Ammon's horn (tissue), 1 donor: ENCODE measurements around the gene ZNF236.
"Not testable (repeated sequence)": the region's sequence is repeated elsewhere in the genome, so short reads cannot be mapped to it uniquely, and the experiment has no call there.

ENCODE experiments used
- DNase-seq: peaks from one replicate; pipeline ENCODE4 v3.0.0-alpha.2; 2016; ENCODE audit warnings: low spot score

ZNF236 gene

GRCh38 chr18:76908277-76908676 lies 85.9 kb downstream of the ZNF236 start:
- no peak for DNase-seq

DNA sequence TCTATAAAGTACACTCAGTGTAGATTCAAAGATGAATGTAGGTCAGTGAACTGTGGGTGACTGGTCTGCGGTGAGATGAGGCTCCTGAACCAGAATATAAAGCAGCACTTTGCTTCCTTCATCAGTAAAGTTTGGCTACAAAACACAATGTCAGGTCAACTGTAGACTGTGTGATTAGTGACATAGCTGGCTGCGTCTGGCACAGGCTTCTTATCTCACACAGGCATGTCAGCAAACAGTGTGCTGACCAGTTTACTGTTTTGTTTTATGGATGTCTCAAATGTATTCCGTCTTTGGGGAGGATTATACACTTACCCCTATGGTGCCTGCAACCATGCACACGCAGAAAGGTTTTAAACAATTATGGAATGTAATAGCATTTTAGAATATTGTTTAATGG lies 87.1 kb downstream of the ZNF236 start:
- DNase-seq = no peak

DNA sequence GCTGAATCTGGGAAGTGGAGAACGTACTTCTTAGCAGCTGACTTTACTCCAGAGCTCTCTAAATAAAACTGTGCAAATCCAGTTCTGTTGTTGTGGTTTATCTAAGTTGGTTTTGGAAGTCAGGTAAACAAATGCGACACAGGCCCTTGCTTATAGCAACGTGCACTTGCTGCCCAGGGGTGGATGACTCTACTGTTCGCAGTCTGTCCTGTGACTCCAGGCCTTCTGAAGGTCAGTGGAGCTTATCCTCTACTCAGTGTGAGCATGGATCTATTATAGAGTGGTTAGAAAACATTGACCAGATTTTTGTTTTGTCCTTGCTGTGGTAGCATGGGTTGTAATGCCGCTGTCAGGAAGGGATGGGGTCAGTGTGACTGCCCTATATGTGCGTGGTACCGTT lies 89.1 kb downstream of the ZNF236 start:
- no peak for DNase-seq

DNA sequence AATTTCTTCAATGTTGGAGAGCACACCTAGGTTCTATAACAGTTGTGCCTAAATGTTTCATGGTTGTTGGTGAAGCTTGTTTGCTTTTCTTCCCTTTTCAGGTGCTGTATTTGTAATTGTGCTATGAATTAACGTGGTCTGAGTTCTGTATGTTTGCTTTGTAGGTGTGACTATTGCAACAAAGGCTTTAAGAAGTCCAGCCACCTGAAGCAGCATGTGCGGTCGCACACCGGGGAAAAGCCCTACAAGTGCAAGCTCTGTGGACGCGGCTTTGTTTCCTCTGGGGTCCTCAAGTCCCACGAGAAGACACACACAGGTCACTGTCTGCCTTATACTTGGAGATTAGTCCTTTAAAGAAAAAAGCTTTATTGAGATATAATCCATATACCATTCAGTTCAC lies 91.2 kb downstream of the ZNF236 start:
- no peak for DNase-seq

- no peak for DNase-seq
Observed at GRCh38 chr18:76914314-76914713, 92.0 kb downstream of the ZNF236 start.

DNA sequence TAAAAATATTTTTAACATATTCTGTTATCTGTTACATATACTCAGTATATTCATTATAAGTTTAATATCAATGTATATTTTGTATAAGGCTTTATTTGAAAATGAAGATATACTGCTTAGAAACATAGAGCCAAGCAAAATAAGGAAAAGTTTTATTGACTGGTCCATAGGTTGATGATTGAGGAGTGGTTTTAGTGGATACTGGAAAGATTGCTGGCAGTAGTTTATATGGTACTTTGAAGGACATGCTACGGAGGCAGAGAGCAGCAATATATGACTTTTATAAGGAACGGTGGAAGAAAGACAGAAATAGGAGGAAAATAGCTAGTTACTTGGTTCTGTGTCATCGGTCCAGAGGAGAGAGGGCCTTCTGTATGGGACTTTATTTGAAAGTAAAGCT lies 92.4 kb downstream of the ZNF236 start:
- DNase-seq = no peak

DNA sequence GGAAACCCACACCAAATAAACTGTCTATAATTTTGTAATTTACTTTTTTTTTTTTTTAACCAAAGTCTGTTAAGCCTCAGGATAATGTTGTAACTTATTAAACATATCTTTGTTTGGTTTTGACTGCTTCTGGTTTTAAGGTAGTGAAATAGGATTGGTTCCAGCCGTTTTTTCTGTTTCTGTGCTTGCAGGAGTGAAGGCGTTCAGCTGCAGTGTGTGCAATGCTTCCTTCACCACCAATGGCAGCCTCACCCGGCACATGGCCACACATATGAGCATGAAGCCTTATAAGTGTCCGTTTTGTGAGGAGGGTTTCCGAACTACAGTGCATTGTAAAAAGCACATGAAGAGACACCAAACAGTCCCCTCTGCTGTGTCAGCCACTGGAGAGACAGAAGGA lies 93.1 kb downstream of the ZNF236 start:
- DNase-seq = no peak

DNA sequence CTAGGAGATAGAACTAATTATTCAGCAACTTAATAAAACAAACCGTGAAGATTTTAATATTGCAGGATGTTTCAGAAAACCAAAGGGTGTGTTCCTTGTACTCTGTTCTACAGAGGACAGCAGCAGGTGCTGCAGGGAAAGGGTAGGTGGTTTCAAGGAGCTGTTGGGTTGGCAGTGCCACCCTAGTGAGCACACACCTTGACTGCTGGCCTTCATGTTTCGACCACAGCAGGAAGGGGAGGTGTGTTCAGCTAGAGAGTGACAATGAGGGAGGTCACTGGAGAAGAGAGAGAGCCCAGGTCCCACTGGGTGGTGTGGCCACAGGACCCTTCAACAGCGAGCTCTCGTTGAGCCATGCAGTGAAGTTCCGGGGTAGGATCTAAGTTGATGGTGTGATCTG lies 98.6 kb downstream of the ZNF236 start:
- no peak for DNase-seq

DNA sequence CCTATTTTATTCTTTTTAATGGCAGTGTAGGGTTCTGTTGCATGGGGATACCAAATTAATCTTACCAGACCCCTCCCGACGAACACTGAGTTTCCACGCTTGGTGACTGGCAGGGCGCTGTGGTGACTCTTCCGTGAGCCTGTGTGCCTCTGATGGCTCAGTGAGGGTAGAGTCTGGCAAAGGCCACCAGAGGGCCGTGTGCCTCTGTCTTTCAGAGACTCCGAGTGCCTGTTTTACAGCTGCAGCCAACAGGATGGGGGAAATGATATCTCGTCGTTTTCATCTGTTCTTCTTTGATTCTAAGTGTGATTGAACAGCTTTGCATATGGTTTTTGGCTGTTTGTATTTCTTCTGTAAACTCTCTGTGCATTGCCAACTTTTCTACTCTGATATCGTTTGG lies 99.8 kb downstream of the ZNF236 start:
- peak; percentile 92 for DNase-seq

GRCh38 chr18:76923485-76924085 lies 101.2 kb downstream of the ZNF236 start:
- no peak for DNase-seq

DNA sequence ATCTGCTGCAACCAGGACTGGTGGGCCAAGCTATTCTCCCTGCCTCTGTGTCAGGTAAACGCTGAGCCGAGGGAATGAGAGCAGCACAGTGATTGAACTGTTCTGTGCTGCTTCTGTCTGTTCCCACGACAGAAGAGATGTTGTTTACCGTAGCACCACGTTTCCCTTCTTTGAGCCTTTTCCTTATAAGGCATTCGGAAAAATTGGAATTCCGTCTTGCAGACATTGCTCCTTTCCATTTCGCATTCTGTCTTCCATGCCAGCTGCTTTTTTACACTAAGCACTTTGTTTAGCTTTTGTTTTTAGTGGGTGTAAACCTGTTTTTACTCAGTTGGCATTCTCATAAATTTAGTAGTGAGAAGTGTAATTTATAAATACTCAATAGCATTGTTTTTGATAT lies 103.1 kb downstream of the ZNF236 start:
- DNase-seq = no peak

DNA sequence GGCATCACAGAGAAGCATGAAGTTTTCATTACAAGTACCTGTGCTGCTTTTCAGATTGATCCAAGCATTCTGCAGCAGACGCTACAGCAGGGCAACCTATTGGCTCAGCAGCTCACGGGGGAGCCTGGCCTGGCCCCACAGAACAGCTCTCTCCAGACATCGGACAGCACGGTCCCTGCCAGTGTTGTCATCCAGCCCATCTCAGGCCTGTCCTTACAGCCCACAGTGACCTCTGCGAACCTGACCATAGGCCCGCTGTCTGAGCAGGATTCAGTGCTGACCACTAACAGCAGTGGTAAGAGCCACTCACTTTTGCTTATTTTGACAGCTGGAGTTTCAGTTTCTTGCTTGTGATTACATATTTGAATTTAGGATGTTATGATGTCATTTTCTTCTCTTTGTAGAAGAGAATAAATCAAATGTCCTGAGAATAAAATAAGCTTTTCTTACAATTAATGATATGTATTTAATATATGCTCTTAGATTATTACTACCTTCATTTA lies 104.9 kb downstream of the ZNF236 start:
- no peak for DNase-seq

GRCh38 chr18:76928179-76928868 lies 106.0 kb downstream of the ZNF236 start:
- DNase-seq = no peak

GRCh38 chr18:76931171-76931570 lies 108.8 kb downstream of the ZNF236 start:
- DNase-seq = no peak

- DNase-seq = no peak
Observed at GRCh38 chr18:76932026-76932819, 109.9 kb downstream of the ZNF236 start.

- no peak for DNase-seq
Observed at GRCh38 chr18:76935722-76936337, 113.5 kb downstream of the ZNF236 start.

DNA sequence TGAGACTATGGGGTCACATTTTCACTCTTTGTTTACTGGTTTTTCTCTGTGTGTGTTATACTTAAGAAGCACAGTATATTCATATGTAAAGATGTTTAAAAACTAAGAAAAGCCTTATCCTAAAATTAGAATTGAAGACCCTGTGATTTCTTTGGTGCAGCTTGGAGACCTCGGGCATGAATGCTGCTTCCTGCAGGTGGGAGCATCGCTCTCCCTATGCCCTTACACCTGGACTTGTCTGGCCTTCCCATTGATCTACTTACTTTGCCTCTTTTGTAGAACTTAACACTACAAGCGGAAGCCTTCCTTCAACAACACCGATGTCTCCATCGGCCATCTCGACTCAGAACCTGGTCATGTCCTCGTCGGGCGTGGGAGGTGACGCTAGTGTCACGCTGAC lies 114.5 kb downstream of the ZNF236 start:
- DNase-seq = no peak

DNA sequence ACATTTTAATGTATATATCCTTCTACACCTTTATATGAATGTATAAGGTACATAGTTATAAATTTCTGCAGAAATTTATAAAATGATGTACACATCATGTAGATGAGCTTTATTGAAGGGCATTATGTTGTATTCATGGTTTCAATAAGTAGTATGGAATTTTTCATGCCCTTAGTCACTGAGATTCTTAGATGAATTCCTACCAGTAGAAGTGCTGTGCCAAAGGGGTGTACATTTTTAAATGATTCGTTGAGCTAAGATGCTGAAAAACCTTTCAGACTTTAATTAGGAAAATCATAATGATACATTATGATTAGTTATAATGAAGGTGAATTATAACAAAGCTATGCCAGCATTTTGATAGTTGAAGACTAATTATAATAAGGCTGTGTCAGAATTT lies 115.2 kb downstream of the ZNF236 start:
- DNase-seq = no peak

- no peak for DNase-seq
Observed at GRCh38 chr18:76938619-76939018, 116.3 kb downstream of the ZNF236 start.

DNA sequence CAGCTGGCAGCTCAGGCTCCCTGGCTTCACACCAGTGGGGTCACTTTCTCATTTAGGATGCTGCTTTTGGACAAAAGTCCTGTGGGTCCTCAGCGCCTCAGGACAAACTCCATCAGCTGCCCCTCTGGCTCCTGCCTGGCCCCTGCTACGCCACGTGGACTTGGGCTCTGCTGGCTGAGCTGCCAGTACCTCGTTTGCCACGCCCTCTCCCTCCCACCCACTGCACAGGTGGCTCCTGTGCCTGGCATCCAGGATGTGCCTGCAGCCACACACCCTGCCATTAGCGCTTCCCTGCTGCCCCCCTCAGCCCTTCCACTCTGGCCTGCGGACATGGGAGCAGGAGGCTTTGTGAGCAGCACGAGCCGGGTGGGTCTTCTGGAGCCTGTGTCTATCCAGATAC lies 118.9 kb downstream of the ZNF236 start:
- DNase-seq = no peak

- no peak for DNase-seq
Observed at GRCh38 chr18:76943542-76944339, 121.4 kb downstream of the ZNF236 start.

DNA sequence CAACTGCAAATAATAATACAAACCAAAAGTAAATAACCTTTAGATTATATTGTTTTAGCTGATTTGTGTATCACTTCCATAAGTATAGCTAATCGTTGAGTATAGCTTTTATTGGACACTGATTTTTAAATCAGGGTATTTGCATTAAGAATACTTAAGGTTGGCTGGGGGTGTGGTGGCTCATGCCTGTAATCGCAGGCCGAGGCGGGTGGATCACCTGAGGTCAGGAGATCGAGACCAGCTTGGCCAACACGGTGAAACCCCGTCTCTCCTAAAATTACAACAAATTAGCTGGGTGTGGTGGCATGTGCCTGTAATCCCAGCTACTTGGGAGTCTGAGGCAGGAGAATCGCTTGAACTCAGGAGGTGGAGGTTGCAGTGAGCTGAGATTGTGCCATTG lies 122.0 kb downstream of the ZNF236 start:
- not testable (repeated sequence) for DNase-seq
